Activated CD4-positive, alpha-beta T cell treated with anti-CD3 and anti-CD28 coated beads, Interleukin-2, amount 50 U/mL, for 4 hours (primary cell): ENCODE results near the gene ACTR1B.
"Not testable (repeated sequence)": the region's sequence is repeated elsewhere in the genome, so short reads cannot be mapped to it uniquely, and the experiment has no call there.

Source experiments
- DNase-seq, 2 experiments: peaks; one replicate each; pipeline ENCODE4 v3.0.0-alpha.2; 2020

The ACTR1B gene

DNA sequence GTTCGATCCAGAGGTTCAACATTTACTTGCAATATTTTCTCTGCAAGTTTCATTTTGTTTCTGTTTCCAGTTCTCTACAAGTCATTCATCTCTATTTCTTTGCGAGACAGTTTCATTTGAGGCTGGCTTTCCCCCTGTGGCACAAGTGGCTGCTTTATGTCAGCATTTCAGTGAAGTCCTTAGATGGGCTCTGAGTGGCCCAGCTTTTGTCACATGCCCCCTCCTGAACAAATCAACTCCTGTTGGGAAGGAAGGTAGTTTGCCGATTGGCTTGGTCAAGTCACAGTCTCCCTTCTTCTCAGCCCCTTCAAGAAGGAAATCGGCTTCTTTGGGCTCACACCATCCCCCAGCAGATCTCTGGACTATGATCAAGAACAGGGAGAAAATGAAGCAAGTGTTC, 55.1 kb downstream of the ACTR1B start:
- DNase-seq, result not testable (repeated sequence)
